ENCODE measurements around the gene RPS6KL1.

RPS6KL1 gene

DNA sequence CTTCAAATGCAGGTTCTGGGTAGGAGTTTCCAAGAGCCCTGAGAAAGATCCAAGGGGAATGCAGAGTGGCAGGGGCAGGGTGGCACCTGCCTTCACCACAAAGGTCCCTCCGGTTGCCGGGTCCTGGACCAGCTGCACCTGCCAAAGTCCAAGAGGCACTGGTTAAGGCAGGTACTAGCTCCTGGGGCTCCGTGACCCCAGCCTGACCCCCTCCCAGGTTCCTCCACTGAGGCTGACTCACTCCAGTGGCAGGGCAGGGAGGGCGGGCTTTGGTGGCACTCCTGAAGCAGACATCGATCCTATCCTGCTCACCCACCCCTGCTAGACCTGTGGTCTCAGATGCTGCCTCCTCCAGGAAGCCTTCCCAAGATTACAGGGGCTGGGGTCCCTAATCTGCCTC lies 11.4 kb downstream of the RPS6KL1 start:
- no peak for DNase-seq

DNA sequence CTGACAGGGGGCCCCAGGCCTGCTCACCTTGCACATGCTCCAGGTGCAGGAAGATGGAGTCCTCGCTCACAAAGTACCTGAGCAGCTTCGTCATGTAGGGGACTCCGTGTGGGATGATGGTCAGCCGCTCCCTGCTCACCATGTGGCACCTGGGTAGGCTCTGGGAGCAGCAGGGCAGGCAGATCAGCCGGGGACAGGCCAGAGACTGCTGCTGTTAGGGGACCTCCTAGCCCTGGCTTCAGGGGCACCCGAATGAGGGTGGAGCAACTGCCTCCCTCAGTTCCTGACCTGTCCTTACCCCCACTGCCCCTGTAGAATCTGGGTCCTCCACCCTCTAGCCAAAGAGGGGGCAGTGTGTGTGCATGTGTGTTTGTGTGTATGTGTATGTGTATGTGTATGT lies 11.8 kb downstream of the RPS6KL1 start:
- no peak for DNase-seq

DNA sequence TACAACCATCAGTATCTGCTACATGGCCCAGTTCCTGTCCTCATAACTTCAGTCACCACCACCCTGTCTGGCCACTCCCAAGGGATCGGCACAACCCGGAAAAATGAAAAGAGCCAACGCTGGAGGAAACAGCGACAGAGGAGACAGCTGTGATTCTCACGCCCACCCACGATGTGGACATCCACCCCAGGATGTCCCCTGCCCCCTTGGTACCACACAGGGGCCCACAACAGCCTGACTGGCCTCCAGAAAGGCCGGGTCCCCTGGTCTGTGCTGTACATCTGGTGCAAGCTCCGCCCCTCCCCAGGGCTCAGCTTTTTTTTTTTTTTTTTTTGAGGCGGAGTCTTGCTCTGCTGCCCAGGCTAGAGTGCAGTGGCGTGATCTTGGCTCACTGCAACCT lies 12.5 kb downstream of the RPS6KL1 start:
- no peak for DNase-seq

DNA sequence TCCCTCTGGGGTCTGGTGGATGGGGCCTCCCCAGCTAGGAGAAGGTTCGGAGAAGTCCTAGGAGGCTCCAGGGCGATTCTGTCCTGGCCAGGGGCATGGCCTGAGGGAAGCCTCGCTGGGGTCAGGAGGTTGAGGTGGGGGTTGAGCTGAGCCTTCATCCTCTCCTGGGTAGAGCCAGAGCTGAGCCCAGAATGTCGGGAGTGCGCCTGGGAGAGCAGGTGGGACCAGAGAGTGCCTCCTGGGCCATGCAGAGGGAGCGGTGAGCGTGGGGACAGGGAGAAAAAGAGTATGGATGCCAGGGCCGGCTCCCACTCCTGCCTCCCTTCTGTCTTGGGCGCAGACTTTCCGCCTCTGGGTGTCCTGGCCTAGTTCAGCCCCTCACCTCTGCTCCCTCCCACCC lies 13.1 kb downstream of the RPS6KL1 start:
- DNase-seq: no peak

DNA sequence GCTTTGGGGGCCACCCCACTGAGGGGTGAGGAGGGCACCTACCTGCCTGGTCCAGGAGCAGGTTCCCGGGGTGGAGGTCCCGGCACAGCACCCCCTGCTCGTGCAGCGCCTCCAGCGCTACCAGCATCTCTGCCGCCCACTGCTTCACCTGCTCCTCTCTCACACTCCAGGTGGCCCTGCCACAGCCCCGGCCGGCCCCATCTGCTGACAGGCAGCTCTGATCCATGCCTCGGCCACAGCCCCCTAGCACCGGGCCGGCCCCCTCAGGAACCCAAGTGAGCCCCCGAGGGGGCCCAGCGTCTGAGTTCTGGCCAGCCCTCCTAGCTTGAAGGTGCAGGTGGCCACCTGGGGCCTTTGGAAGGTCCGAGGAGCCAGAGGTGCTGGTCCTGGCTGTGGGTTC lies 13.6 kb downstream of the RPS6KL1 start:
- DNase-seq: no peak

DNA sequence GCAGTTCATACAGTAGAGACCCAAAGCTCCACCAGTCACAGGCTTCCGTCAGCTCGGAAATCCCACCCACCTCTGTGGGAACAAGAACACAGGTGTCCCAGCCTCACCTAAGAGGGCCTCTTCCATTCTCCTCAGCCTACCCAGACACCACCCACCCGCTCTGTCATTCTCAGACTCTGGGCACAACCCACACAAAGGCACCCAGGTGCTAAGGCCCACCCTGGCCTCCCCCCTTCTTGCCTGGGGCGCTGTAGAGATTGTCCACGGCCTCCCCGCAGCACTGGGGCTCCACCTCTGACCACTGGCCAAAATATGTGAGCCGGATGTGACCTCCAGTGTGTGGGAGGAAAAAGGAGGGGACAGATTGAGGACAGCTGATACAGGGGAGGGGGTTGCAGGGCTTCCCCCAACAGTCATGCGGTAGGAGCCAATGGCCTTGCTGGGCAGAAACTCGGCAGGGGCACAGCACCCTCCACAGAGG lies 14.2 kb downstream of the RPS6KL1 start:
- DNase-seq: no peak

DNA sequence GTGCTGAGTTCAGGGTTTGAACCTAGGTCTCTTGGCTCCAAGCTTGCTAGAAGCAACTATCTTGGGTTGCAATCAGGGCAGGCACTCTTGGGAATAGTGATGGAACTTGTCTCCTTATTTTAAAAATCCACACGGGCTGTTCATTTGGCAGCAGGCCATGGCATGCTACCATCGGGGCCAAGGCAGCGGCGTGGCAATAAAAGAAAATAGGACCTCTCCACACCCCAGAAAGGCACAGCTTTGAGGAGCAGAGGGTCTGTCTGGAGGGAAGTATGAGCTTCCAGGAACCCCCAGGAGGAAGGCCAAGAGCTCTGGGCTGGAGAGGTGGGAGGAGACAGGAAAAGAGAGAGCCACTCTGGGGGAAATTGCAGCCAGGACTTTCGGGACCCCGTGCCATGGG lies 15.3 kb downstream of the RPS6KL1 start:
- no peak for DNase-seq

DNA sequence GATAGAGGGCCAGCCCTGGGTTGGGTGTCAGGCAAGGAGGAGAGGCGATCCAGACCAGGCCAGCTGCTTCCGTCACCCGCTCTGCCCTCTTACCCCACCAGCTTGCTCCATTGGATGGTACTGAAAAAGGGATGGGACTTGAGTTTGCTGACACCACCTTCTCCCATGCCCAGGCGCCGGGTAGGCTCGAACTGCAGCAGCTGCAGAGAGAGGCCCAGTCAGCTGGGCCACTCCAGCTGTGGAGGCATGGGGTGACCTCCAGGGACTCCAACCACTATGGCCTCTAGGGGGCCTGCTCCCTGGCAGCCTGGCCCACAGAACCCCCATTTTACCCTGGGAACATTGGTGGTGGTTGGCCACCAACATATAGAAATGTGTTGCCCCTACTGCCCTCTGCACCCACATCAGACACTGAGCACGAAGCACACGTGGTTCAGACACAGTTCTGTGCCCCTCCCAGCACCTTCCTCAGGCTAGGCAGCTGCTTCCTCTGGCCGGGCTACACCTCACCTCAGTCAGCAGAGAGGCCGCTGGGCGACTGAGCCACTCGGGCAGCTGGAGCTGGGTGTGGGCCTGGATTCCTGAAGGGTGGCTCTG lies 16.0 kb downstream of the RPS6KL1 start:
- DNase-seq: no peak

DNA sequence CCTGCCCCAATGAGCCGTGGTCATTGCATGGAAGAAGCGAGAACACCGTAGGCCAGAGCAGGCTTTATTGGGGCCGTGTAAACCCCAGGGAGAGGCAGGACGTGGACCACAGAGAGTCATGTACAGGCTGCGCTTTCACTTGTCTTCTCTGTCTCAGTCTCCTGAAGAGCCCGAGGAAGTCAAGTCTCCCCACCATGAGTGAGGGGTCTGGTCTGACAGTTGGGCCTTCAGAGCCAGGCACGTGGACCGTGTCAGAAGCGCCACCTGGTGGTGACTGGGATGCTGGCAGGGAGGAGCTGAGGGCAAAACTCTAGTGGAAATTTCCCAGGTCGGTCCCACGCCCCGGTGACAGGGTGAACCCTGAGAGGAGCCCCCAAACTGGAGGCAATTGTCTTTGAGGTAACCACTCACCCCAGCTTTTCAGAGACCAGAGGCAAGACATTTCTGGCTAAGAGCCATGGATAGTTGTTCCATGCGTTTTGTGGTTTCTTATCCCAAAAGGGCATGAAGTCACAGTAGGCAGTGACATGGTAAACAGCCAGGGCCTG lies 17.4 kb downstream of the RPS6KL1 start:
- peak; percentile 83 for DNase-seq

DNA sequence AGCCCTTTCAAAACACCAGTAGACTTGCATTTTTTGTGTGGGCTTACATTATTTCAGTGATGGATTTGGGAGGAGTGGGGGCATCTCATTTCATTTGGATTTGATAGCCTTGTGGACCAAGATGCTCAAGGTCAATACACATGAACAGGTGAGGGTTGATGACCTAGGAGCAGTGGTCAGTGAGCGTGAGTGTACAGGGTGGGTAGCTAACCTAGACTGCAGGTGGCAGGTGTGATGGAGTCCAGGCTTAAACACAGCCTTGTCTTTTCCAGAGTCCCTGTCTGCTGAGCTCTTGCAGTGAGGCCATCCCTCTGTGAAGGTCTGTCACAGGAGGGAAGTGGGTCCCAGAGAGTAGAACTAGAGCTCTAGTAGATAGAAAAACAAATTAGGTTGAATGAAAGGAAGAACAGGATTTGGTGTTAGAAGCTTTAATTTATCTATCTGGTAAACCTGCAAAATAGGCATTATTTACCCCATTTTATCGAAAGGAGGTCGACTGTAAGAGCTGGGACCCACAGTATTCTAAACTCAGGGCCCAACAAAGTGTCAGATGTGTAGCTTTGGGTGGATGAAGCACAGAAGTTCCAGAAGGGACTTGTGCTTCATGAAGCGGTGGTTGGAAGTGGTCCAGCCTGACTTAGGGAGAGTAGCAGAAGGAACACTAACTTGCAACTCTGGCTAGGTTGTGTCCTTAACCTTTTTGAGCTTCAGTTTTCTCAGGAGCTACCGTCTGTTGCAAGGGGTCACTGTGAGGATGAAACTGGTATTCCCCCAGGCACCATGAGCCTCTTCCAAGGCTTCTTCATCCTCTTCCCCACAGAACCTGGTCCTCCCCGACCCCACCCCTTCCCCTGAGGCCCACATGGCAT lies 18.2 kb downstream of the RPS6KL1 start:
- DNase-seq: no peak

DNA sequence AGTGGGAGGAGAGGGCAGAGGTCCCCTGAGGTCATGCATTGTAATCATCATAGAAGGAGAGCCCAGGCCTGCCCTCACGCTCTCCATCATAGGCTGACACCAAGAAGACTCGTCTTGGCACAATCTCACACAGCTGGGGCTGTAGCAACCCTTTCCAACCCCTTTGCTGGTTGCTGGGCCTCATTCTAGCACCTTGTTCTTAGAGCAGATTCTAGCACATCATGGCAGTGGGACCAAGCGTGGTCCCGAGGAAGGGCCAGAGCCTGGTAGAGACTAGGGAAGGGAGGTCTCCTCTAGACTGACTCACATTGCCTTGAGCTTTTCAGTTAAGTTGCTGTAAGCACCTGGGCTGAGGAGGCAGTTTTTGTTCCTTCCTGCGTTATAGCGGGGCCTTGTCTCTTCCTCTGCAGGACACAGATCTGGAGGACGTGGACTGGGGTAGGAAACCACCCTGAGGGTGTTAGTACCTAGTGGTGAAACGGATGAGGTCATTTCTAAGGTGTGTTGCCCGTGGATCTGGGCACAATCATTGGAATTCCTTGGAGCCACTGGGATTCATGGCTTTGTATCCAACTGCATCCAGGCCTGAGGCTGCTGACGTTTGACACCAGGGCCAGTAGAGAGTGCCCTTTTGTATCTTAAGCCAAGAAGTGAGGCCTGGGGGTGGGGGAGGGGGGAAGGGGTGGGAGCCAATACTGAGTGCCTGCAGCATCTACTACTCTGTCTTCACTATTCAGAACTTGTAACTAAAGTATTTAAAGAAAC lies 19.9 kb downstream of the RPS6KL1 start:
- no peak for DNase-seq

DNA sequence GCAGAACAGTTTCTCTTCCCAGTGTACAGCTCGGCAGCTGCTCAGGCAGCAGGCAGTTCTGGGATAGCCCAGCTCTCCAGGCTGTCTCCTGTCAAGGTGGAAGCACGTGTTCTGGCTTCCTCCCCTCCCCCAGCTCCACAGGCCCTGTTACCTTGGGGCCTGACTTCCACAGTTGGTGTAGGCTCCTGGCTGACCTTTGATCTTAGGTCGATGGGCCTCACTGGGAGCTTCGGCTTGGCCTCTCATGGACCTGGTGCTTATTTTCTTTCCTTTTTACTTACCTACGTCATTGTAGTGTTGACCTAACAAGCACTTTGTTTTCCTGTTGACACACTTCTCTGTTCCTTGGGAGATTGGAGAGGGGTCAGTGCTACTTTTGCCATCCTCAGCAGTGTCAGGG lies 24.4 kb downstream of the RPS6KL1 start:
- DNase-seq: no peak

DNA sequence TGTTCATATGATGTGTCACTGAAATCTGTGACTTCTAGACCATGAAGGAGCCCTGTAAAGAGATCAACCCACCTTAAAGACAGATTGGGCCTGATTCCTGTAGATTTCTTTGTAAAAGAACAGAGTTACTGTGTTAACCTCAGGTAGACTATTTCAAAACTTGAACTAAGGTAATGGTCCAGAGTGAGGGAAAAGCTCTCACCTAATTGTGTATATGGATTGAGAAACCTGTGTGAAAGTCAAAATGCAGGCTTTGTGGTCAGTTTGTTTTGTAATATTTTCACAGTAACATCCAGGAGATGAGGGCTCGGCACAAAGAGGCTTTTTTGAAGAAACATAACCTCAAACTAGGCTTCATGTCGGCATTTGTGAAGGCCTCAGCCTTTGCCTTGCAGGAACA lies 25.0 kb downstream of the RPS6KL1 start:
- no peak for DNase-seq

DNA sequence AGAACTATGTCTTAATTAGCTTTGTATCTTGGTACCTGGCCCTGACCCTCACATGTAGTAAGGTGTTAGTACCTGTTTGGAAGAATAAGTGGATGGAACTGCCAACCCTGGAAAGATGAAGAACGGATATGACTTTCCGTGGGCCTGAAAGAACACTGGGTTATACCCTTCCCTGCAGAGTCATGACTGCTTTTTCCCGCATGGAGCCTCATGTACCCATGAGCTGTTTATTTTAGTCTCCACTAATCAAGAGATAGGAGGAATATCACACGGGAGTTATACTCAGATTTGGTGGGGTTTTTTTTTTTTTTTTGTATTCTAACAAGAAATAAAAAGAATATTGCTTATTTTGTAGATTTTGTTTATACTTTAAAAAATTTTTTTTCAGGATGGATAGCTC lies 25.4 kb downstream of the RPS6KL1 start:
- DNase-seq: no peak

DNA sequence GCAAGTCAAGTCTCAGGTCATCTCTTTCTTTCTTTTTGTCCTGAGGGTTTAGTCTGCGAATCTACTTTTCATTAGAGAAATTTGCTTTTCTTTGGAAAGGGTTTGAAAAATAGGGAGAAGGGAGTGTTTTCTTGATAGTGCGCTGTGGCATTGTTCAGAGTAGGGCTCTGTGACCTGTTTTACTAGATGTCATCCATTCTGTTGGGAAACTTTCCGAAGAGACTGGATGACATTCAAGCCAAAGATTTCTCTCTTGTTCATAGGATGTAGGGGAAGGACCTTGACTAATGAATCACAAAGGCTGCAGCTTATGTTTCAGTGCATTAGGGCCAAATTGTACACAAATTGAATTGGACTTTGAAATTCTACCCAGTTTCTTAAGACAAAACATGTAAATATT lies 26.7 kb downstream of the RPS6KL1 start:
- no peak for DNase-seq

DNA sequence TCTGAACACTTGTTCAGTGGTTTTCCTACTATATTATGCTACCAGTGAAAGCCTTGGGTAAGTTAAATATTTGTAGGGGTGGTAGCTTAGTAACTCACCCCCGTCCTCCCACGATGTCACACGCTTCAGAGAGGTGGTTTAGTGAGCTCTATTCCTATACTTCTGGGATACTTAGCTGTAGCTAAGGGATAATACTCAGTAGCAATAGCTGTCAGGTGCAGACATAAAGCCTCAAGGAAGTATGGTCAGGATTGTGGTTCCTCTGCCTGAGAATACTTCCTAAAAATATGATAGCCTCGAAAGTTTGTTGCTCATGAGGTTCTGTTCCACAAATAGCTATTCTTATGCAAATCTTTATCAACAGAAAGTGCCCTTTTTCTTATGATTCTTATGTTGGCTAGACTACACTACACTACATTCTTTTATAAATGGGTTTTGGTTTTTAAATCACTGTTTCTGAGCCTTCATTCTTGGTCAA lies 29.4 kb downstream of the RPS6KL1 start:
- DNase-seq: no peak

DNA sequence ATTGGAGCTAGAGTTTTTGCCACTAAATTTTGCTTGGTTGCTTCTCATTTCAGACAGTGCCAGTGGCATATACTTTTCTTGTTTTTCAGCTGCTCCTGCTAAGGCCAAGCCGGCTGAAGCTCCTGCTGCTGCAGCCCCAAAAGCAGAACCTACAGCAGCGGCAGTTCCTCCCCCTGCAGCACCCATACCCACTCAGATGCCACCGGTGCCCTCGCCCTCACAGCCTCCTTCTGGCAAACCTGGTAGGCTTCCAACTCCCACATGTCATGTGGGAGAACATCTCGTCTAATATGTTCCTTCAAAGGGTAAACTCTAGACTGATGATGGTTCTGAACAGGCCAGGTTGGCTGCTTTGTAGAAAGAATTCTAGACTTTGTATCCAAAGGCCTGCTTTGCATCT lies 30.3 kb downstream of the RPS6KL1 start:
- DNase-seq: no peak

DNA sequence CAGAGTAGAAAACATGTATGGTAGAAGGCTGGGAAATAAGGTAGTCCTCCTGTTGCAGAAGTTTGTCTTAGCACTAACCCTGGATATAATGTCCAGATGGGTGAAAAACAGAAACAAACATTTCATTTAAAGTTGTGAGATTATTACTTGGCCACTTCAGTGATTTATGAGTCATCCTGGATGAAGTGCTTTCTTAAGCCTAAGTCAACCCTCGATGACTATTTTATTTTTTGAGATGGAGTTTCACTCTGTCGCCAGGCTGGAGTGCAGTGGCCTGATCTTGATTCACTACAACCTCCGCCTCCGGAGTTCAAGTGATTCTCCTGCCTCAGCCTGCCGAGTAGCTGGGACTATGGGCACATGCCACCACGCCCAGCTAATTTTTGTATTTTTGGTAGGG lies 31.2 kb downstream of the RPS6KL1 start:
- DNase-seq: no peak

DNA sequence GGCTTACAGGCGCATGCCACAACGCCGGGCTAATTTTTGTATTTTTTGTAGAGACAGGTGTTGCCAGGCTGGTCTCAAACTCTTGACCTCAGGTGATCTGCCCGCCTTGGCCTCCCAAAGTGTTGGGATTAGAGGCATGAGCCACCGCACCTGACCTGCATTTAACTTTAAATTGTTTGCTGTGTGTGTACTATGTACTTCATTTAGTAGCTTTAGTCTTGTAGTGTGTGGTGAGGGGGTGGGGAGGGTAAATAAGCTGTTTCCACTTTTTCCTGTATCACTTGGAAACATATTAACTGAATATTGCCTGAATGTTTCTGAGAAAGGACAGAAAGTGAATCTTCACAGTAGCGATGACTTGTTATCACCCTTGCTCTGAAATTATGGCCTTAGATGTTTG lies 32.8 kb downstream of the RPS6KL1 start:
- no peak for DNase-seq

DNA sequence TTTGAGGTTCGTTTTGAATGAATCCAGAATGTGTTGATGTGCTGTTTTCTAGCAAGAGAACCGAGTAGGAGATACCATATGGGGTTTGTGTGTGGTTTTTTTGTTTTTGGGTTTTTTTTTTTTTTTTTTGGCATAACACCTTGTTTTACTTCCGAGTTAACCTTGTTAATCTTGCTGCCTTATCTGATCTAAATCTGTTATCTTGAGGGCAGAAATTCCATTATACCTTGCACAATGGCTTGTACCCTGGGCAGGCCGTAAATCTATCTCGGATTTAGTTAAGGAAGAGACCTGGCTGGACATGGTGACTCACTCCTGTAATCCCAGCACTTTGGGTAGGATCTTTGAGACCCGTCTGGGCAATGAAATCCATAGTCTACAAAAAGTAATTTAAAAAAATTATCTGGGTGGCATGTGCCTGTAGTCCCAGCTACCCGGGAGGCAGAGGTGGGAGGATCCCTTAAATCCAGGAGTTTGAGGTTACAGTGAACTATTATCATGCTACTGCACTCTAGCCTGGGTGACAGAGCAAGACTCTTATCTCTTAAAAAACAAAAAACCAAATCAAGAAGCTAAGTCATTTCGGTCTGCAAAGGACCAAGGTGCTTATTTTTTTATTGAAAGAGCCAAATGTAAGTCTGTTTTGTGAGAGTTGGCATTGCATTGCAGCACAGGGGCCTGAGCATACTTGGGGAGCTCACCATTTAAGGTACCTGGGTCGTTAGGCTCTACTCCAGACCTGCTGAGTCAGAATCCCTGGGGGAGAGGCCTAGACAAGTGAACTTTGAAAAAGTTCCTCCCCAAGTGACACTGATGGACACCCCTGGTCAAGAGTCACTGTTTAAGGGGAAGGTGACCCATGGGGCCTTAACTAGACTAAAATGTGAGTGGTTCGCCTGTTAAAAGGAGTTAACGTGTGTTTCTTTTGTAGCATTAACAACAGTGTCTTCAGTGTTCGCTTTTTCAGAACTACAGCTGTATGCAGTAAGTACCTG lies 34.6 kb downstream of the RPS6KL1 start:
- peak; percentile 95 for DNase-seq

DNA sequence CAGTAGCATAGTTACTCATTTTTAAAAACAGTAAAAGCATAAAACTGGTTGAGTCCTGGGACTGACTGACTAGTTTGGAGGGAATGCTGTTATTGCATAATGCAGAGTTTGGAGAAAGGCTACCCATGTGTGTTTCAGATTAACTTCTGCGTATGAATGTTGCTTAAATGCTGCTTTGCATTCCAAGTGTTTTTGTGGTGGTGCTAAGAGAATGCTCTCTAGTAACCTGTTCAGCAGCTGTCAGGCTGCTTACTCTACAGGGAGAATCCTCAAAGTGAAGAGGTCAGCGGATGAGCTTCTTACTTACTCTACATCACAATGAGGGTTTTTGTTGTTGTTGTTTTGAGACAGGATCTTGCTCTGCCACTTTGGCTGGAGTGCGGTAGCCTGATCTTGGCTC lies 37.1 kb downstream of the RPS6KL1 start:
- DNase-seq: no peak
